Fibroblast of mammary gland (primary cell): ENCODE data around the gene MS4A2.

Experiments
- DNase-seq: peaks from one replicate; pipeline ENCODE4 v3.0.0-alpha.2; 2010; ENCODE audit warnings: low read depth
- H3K4me3 ChIP-seq: 2 replicates; pipeline ENCODE4 v1.5.1; 2011; ENCODE audit warnings: low read depth, mild to moderate bottlenecking, low read length, moderate library complexity; ENCODE audit not compliant: control insufficient read depth
- CTCF ChIP-seq: conservative IDR thresholded peaks from 2 replicates; pipeline ENCODE4 v1.5.1; 2011; ENCODE audit warnings: low read depth, low read length, inconsistent platforms; ENCODE audit not compliant: control insufficient read depth, insufficient read depth

The MS4A2 gene

GRCh38 chr11:60145677-60146076 lies 57.2 kb downstream of the MS4A2 start:
- DNase-seq, result no peak
- TF ChIP-seq CTCF, result no peak
- H3K4me3 ChIP-seq, result no peak overlapping the region
